Uterus (tissue), 2 donors: ENCODE results near the gene H19.

Experiments used
- POLR2A ChIP-seq, 2 donors: fragments of 450-650 bp; IDR thresholded peaks; one replicate each; pipeline ENCODE4 v1.6.1; 2016; ENCODE audit warnings: antibody characterized with exemption in 2 of 2, mild to moderate bottlenecking in 1 of 2, moderate library complexity in 1 of 2
- TF ChIP-seq, protein P1 (sequence below), 4 experiments: fragments of 200-600 bp in 2 of 4; fragments of 450-650 bp in 2 of 4; sonication (generic) in 2 of 4; IDR thresholded peaks; one replicate each; pipeline ENCODE4 v1.5.1; 2016 to 2019; ENCODE audit warnings: antibody characterized with exemption in 4 of 4, mild to moderate bottlenecking in 2 of 4, moderate library complexity in 1 of 4

DNA sequence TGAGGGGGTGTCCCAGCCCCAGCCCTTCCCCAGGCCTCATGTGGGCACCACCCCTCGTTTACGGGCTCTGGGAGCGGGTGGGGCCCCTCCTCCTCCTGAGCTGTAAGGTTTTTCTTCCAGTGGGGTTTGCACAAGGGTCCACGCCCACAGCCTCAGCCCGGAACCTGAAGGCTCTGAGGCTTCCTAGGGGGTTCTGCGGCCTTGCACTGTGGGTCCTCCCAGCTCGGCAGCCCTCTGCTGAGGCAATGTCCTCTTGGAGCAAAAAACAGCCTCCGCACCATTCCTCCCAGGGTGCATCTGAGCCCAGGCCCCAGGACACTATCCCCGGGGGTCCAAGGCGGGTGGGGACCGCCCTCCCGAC lies 14.1 kb downstream of the H19 start:
- TF ChIP-seq, protein P1, sequence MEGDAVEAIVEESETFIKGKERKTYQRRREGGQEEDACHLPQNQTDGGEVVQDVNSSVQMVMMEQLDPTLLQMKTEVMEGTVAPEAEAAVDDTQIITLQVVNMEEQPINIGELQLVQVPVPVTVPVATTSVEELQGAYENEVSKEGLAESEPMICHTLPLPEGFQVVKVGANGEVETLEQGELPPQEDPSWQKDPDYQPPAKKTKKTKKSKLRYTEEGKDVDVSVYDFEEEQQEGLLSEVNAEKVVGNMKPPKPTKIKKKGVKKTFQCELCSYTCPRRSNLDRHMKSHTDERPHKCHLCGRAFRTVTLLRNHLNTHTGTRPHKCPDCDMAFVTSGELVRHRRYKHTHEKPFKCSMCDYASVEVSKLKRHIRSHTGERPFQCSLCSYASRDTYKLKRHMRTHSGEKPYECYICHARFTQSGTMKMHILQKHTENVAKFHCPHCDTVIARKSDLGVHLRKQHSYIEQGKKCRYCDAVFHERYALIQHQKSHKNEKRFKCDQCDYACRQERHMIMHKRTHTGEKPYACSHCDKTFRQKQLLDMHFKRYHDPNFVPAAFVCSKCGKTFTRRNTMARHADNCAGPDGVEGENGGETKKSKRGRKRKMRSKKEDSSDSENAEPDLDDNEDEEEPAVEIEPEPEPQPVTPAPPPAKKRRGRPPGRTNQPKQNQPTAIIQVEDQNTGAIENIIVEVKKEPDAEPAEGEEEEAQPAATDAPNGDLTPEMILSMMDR (IDR thresholded peaks at IDR 0.05) = no peak
- no peak for TF ChIP-seq POLR2A (IDR thresholded peaks at IDR 0.05)
